Measurements from ENCODE around the gene BRD7.

DNA sequence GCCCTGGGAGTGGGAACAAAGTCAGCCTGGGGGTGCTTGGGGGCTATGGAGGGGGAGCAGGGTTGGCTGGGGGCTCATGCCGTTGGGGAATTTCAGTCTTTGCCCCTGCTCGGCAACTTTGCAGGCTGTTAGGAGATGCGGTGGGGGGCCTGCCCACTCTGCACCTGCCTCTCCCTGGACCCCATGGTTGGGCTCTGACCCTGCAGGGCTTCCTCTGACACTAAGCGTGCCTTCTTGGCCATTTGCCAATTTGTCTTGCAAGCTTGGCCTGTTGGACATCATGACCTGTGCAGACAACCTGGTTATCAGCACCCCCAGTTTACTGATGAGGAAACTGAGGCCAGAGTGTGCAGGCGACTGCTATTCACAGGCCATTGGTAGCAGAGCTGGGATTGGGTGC lies 87.9 kb downstream of the BRD7 start:
- TF ChIP-seq, protein P1, sequence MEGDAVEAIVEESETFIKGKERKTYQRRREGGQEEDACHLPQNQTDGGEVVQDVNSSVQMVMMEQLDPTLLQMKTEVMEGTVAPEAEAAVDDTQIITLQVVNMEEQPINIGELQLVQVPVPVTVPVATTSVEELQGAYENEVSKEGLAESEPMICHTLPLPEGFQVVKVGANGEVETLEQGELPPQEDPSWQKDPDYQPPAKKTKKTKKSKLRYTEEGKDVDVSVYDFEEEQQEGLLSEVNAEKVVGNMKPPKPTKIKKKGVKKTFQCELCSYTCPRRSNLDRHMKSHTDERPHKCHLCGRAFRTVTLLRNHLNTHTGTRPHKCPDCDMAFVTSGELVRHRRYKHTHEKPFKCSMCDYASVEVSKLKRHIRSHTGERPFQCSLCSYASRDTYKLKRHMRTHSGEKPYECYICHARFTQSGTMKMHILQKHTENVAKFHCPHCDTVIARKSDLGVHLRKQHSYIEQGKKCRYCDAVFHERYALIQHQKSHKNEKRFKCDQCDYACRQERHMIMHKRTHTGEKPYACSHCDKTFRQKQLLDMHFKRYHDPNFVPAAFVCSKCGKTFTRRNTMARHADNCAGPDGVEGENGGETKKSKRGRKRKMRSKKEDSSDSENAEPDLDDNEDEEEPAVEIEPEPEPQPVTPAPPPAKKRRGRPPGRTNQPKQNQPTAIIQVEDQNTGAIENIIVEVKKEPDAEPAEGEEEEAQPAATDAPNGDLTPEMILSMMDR (IDR thresholded peaks at IDR 0.05; ENCODE audit: insufficient read depth, low read length, poor library complexity, severe bottlenecking) = no peak
- no peak for TF ChIP-seq EZH2phosphoT487 (conservative IDR thresholded peaks at IDR 0.05; ENCODE audit: low read length)
